ENCODE measurements around the gene POU3F1. TPM values are rescaled to one million over a fixed set of nuclear protein-coding genes. Genes with fewer than 3 reads are reported as not detected.

Gene POU3F1
- total RNA-seq, 1 donor: 0.27 TPM

DNA sequence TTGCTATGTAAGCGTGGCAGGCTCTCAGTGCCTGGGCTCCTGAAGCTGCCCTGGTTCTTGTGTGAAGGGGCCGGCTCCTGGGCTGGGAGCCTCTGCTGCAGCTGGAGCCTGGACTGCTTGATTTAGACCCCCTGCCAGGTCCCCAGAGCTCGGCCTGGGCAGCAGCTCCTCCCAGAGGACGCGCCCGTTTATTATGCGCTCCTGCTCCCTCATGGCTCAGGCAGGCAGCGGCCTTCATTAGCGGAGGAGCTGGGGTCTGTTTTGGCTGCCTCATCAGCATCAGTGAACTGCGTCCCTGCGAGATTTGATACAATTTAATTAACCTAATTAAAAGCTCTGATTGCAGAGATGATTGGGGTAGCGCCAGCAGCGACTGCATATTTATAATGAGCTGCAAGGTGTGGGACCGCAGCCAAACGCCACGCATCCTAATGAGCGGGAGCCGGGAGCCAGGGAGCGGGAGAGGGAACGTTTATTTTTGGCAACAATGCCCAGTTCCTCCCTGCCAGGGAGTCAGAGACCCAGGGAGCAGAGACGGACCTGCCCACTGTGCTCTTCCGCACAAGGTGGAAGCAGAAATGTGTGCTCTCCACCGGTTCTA is 17.4 kb downstream of the POU3F1 start:
- DNase-seq (ENCODE audit: low read depth in 2 of 3, low spot score in 2 of 3): no peak

DNA sequence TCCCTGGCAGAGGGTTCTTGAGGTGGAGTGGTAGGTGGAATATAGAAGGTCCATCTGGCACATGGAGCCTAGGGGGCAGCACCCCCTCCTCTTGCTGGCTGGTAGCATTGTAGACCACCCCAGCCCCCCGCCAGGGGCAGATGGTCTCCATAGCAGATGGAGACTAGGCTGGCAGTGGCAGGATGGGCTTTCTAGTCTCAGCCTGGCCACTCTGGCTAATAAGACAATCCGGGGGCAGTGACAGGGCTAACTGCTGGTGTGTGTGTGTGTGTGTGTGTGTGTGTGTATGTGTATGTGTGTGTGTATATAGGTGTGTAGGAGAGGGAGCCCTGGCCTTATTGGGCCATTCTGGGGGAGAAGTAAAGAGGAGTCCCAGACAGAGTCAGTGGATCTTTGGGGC is 17.9 kb downstream of the POU3F1 start:
- no peak for DNase-seq (ENCODE audit: low read depth in 2 of 3, low spot score in 2 of 3)

DNA sequence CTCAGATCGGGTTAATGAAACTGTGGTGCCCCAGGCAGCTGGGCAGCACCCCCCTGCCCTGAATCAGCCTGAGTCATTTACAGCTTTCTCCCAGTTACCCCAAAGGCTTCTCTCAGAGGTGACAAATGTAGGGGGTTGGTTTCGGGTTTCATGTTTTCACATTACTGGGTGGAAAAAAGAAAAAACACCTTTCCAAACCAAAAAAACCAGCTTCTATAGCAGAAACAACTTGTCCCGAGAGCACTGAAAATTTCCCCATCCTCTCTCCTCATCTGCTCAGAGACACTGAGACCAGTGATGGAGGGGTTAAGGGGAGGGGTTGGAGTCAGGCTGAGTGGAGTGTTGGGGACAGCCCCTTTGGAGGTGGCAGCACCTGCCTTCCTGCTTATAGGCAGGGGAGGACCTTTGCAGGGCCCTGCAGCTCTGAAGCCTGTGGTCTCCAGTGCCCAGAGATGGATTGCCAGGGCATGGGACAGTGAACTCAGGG is 18.4 kb downstream of the POU3F1 start:
- no peak for DNase-seq (ENCODE audit: low read depth in 2 of 3, low spot score in 2 of 3)

DNA sequence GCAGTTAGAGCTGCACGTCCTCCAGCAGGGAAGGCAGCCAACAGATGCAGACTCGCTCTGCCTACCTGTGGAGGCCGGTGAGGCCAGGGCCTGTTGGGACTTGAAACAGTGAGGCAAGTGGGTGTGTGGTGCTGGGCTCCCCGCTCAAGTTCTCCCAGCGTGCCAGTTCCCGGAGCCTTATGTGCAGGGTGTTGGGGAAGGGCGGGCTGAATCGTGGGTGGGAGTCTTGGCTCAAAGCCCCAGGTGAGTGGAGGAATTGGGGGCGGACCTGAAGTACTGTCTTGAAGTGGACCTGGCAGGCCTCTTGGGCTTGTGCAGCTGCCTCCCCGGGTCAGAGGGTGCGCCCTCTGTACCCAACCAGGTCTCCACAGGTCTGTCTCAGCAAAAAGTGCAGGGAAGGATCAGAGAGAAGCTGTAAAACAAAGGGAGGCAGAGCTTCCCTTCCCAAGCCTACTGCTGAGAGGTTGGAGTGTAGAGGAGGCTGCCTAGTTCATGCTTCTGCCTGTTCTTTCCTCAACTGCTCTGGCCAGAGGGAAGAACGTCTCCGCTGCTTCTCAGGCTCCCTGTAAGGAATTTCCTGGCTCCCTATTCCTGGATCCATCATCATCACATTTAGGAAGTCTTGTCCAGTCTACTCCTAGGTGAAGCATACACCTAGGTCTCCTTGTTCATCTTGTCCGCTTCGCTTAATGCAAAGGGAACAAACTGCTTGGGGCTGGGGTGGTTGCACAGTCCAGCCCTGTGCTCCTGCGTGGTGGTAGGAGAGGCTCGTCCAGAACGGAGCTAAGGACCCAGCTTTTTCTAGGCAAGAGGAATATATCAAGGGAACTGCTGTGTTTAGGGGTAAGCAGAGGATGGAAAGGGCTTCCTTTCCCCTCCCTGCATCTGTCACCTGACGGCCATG is 19.1 kb downstream of the POU3F1 start:
- no peak for DNase-seq (ENCODE audit: low read depth in 2 of 3, low spot score in 2 of 3)

DNA sequence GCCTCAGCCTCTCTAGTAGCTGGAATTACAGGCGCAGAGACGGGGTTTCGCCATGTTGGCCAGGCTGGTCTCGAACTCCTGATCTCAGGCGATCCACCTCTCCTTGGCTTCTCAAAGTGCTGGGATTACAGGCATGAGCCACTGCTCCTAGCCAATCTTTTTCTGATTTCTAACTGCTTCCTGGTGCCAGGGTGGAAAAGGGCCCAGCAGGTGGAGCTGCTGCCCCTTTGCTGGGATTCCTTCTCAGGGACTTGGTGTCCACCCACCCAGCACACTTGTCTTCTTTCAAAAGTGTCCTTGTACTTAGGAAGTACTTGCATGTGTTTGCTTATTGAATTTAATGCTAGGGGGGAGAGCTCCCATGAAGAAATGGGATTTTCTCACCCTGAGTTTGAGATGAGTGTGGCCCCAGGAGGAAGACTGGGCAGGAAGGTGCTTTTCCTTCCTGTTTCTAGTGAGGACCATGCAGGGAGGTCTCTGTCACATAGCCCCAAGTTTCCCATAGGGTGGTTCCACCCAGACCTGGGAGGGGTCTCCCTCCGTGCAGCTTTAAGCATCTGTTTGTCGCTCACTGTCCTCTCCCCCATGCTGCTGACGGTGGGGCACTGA is 19.9 kb downstream of the POU3F1 start:
- peak in 1 of 3 donors; percentile 51 for DNase-seq (ENCODE audit: low read depth in 2 of 3, low spot score in 2 of 3)

DNA sequence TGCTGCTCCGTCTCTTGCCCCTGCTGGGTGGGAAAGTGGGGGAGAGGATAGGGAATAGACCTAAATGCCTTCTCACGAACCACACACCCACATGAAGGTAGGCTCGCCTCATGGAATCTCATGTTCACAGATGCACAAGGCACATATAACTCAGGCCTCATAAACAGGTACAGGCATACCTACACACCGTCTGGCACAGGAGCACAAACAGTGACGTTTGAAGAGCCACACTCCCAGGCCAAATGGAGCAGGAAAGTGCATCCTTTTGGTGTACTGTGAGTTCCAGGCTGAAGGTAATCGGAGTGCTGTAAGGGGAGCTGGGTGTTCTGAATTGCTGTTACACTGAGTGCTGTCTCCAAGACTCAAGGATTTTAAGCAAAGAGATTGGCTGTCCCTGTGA is 20.9 kb downstream of the POU3F1 start:
- no peak for DNase-seq (ENCODE audit: low read depth in 2 of 3, low spot score in 2 of 3)

DNA sequence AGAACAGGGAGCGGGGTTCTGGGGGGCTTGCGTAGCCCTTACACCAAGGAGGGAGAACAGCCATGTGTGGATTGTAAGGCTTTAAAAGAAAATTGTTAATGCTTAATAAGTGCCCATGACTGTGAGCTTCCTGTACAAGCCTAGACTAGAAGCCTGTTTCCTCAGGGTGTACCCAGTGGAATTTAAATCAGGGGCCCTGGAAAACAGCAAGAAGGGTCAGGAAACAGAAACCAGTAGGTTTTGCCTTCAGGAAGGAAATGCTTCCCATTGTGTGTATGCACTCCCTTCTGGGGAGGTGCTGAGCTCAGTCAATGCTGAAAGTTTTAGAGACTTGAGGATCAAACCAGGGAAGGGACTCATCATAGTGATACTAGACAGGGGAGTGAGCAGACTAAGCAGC is 21.4 kb downstream of the POU3F1 start:
- DNase-seq (ENCODE audit: low read depth in 2 of 3, low spot score in 2 of 3): no peak

DNA sequence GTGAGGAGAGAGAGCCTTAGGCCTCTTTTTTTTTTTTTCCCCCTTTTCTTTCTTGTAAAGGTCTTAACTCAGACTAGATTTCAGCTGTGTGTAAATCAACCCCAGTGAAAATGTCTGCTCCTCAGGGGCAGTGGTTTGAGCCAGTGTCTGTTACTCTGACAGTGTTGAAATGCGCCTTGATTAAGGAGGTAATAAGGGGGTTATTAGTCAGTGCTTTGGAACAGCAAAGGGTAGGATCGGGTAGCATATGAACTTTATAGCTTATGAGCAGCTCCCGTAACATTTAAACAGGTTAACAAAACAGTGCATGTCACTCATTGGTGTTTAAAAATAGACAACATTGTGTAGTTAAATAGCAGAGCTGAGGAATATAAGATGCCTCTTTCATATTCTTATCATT is 23.8 kb downstream of the POU3F1 start:
- DNase-seq (ENCODE audit: low read depth in 2 of 3, low spot score in 2 of 3): no peak

DNA sequence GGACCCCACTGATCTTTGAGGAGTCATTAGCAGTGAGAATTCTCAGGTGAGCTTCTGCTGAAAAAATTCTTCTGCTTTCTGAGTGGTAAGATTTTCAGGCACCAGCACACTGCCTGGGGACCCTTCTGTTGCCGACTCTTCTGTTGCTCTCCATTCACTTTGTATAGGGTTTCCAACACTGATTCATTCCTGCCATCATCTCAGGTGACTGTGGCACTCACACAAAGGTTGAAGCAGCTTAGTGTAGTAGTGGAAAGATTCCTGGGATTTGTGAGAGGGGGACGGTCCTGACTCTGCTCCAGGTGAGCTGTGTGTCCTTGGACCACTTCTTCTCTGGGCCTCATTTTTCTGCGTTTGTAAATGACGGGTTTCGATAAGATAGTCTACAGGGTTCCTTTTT is 24.6 kb downstream of the POU3F1 start:
- no peak for DNase-seq (ENCODE audit: low read depth in 2 of 3, low spot score in 2 of 3)

DNA sequence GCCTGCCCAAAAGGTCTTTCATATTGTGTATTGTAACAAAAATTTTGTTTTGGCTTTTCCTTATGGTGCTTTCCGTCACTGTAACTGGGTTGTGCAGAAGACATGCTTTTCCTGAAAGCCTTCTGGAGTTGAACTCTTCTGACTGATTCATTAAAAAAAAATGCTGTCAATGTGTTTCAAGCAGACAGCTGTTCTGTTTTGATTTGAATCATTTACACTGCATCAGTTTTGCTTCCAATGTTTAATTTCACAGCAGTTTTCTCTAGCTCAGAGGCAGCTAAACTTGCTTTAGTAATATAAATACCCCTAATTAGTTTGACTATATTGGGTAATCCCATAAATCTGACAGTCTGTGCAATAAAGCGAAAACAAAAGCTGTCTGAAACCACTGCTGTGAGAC is 26.2 kb downstream of the POU3F1 start:
- DNase-seq (ENCODE audit: low read depth in 2 of 3, low spot score in 2 of 3): no peak

DNA sequence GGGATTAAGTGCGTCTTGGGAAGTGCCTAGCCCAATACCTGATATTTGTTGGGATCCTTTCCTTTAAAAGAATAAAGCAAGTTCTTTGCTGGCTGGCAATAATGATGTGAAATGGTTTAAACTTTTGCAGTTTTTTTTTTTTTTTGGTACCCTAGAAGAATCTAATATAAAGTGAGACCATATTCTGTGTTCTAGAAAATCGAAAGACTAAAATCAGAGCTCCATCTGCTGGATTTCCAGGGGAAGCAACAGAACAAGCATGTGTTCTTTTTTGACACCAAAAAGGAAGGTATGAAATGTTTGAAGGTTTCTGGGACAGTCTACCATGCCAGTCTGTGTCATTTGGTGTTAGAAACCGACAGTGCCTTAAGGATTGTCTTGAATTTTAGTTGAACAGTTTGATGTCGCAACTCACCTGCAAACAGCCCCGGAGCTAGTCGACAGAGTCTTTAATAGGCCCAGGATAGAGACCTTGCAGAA is 27.7 kb downstream of the POU3F1 start:
- peak in 1 of 3 donors; percentile 72 for DNase-seq (ENCODE audit: low read depth in 2 of 3, low spot score in 2 of 3)

DNA sequence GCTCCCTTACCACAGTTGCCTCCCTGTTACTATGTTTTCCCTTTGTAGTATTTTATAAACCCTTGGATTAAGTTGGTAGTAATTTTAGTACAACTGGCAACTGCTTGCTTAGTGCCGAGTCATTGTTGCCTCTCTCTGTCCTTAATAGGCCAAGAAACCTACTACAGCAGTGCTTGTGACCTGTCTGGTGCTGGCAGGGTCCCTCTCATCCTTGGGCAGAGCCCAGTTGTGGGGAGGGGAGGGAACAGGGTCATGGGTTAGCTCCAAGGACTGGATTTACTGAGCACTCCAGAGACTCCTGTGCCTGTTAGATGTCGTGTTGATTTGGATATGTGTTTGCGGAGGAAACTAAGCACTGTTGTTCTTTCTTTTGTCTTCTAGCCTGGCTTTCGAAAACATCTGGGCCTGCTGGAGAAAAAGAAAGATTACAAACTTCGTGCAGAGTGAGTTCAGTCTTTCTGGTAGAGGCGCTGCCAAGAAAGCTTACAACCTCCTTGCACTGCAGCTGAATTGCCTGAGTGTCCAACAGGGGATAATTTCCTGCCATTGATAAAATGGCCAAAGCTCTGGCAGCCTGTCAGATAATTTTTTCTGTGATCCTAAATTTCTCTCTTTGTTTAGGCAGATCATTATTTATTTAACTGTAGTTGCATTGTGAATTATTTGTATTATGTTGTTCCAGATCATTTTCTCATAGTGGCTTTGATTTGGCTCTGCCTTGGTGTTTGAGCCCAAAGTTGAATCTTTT is 30.4 kb downstream of the POU3F1 start:
- DNase-seq (ENCODE audit: low read depth in 2 of 3, low spot score in 2 of 3): no peak

DNA sequence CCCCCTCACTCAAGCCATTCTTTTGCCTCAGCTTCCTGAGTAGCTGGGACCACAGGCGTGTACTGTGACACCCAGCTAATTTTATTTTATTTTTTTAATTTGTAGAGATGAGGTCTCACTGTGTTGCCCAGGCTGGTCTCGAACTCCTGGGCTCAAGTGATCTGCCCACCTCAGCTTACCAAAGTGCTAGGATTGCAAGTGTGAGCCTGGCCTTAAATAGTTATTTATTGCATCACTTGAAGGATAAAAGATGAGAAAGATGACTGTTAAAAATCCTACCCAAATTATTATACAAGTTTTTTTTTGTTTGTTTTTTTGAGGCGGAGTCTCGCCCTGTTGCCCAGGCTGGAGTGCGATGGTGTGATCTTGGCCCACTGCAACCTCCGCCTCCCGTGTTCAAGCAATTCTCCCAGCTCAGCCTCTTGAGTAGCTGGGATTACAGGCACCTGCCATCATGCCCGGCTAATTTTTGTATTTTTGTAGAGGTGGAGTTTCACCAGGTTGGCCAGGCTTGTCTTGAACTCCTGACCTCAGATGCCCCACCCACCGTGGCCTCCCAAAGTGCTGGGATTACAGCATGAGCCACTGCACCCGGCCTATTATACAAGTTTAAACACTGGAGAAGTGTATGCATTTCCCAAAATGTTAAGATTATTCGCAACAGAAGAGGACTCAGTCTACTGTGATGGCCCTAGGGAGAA is 31.7 kb downstream of the POU3F1 start:
- DNase-seq (ENCODE audit: low read depth in 2 of 3, low spot score in 2 of 3): no peak

DNA sequence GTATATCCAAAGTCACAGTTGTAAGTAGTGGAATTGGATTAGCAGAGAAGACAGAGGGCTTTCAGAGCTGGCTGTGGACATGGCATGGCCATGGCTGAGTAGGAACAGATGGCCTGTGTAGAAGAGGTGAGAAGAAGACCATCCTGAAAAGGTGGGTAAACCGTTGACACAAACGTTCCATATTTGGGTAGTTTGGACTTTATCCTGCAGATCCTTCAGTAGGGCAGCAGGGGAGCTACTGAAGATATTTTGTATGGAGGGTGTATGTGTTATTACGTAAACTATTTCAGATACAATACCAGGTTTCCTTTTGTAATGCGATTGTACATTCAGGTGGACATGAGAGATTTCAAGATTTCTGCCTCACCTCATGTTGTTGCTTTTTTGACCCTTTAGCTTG is 32.4 kb downstream of the POU3F1 start:
- DNase-seq (ENCODE audit: low read depth in 2 of 3, low spot score in 2 of 3): no peak

DNA sequence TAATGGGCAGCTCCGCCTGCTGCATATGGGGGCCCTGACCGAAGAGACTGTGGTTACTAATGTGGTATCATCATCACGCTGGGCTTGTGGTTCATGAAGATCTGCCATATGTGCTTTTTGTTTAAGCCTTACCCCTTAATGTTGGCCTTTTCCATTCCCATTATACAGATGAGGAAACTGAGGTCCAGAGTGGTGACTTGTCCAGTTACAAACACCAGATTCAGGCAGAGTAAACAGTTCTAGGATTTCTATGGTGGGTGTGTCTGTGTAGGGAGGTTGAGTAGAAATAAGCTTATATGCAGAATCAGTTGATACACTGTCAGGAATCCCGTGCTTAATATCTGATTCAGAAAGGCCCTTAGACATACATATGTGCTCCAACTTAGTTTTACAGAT is 33.4 kb downstream of the POU3F1 start:
- DNase-seq (ENCODE audit: low read depth in 2 of 3, low spot score in 2 of 3): no peak

DNA sequence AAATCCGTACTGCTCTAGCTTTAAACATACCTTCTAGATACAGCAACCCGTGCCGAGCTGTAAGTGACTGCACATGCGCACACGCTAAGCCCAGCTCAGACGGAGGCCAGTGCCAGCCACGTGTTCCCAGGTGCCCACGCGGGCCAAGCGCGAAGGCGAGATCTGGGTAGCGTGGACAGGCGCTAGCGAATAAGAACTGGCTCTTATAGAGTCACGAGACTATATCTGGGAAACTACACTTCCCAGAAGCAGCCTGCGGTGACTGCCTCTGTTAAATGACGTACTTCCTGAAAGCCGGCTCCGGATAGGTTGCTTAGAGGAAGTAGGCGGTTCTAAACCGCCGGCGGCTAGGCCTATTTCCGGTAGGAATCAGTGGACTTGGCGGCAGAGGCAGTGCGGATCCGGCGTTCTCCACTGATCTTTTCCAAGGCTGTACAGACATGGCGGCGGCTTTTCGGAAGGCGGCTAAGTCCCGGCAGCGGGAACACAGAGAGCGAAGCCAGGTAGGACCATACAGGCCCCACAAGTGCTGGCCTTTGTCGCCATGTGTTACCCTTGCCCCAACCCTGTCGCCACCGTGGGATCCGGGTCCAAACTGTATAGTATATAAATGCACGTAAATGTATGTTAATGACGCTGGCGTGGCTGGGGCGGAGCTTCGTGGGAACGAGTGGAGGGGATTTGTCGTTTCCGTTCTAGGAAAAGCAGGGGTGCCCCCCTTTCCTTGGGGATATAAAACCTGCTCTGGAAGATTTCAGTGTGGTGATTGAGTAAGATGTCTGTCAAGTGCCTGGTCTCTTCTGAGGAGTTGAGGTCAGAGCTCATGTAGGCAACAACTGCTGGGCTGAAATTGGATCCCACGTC is 34.0 kb downstream of the POU3F1 start, which contains the start of gene UTP11:
Gene UTP11 (plus strand): TSS at position 372 of the 864 bp plus-strand sequence. CDS start 69 bp downstream, at position 441.
- DNase-seq (ENCODE audit: low read depth in 2 of 3, low spot score in 2 of 3): peak; percentile 80 to 98 (median 96)

DNA sequence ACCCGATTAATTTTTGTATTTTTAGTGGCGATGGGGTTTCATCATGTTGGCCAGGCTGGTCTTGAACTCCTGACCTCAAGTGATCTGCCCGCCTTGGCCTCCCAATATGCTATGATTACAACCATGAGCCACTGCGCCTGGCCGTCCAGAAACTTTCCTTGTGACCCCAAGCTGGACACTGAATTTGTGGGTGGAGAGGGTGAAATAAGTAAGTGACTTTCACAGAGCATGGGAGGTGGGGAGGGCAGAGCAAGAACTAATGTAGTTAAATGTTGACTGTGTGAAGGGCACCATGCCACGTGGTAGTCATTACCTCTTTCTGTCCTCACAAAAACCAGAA is 36.8 kb downstream of the POU3F1 start:
- no peak for DNase-seq (ENCODE audit: low read depth in 2 of 3, low spot score in 2 of 3)

DNA sequence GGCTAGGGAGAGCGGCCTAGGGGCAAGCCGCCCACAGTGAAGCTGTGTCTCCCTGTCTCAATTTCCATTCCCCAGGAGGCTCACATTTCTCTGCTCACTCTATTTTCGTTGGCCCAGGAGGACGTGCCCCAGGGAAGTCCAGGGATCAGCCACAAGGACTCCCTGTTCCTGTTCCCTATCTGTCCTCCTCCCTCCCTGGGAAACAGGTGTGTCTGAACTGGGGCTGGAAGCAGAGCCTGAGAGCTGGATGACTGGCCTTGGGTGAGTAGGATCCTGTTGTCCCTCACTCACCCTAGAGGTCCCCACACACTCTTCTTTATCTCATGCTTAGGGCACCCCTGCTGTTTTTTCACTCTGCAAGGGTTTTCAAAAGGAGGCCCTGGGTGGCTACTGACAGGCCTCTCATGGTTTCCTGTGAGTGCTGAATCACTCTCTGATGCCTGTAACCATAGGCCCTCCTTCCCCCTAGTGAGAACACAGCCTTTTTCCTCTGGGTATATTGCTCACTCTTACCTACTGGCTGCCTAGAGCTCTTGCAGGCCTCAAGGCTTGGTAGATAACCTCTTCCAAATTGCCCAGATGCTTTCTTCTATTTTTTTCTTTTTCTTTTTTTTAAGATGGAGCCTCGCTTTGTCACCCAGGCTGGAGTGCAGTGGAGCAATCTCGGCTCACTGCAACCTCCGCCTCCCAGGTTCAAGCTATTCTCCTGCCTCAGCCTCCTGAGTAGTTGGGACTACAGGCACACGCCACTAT is 37.3 kb downstream of the POU3F1 start:
- peak in 2 of 3 donors; percentile 86 to 93 for DNase-seq (ENCODE audit: low read depth in 2 of 3, low spot score in 2 of 3)

All from hematopoietic multipotent progenitor cell (in vitro differentiated cells).